Heart left ventricle (tissue), 16 donors: ENCODE measurements around the gene ASRGL1. TPM values are rescaled to one million over a fixed set of nuclear protein-coding genes. Genes with fewer than 3 reads are reported as not detected.
A peak's percentile ranks its signal among the peaks of the same experiment; 100 is the strongest.
"Not testable (repeated sequence)": the region's sequence is repeated elsewhere in the genome, so short reads cannot be mapped to it uniquely, and the experiment has no call there.

ENCODE experiments used
- ATAC-seq, 4 donors: fragments of 200-7000 bp; cut with Tn5 transposase; one replicate each; pipeline ENCODE4 v1.9.1; 2020 to 2022; ENCODE audit warnings: moderate library complexity in 4 of 4, mild to moderate bottlenecking in 3 of 4, moderate number of reproducible peaks in 1 of 4
- DNase-seq, 5 donors: peaks; one replicate each; pipeline ENCODE4 v3.0.0-alpha.2; 2020
- H3K27ac ChIP-seq, 12 donors: fragments of 200-600 bp; sonication (generic) in 4 of 12; one replicate each; pipeline versions ENCODE4 v1.5.0 to v1.8.0; 2016 to 2022; ENCODE audit warnings: mild to moderate bottlenecking in 2 of 12
- H3K27me3 ChIP-seq, 9 donors: fragments of 200-600 bp; sonication (generic) in 2 of 9; one replicate each; pipeline versions ENCODE4 v1.5.1 to v1.8.0; 2016 to 2022; ENCODE audit warnings: mild to moderate bottlenecking in 3 of 9
- H3K36me3 ChIP-seq, 9 donors: fragments of 200-600 bp; sonication (generic) in 2 of 9; one replicate each; pipeline versions ENCODE4 v1.5.0 to v1.8.0; 2018 to 2022; ENCODE audit warnings: mild to moderate bottlenecking in 2 of 9
- H3K4me1 ChIP-seq, 12 donors: fragments of 200-600 bp; sonication (generic) in 4 of 12; one replicate each; pipeline versions ENCODE4 v1.5.0 to v1.8.0; 2016 to 2022; ENCODE audit warnings: mild to moderate bottlenecking in 3 of 12
- H3K4me3 ChIP-seq, 12 donors: fragments of 200-600 bp; sonication (generic) in 4 of 12; one replicate each; pipeline versions ENCODE4 v1.5.0 to v1.8.0; 2017 to 2022; ENCODE audit warnings: mild to moderate bottlenecking in 9 of 12, moderate library complexity in 4 of 12
- H3K9me3 ChIP-seq, 12 donors: fragments of 200-600 bp; sonication (generic) in 4 of 12; one replicate each; pipeline versions ENCODE4 v1.5.0 to v1.8.0; 2016 to 2022; ENCODE audit warnings: mild to moderate bottlenecking in 1 of 12
- POLR2A ChIP-seq, 2 donors: fragments of 450-650 bp; IDR thresholded peaks; one replicate each; pipeline ENCODE4 v1.6.1; 2017; ENCODE audit warnings: antibody characterized with exemption in 2 of 2, mild to moderate bottlenecking in 2 of 2, moderate library complexity in 2 of 2
- WGBS, 4 donors: extraction: QIAGEN DNeasy Blood & Tissue Kit in 2 of 4; methylation state at CpG; one replicate each; pipeline versions ENCODE4 v1.1.5 to v1.1.7; 2013 to 2018; 5-methylcytosine and 5-hydroxymethylcytosine counted together
- intact Hi-C, 10 donors: fragments of 100-400 bp; cut with DNase I; formaldehyde crosslinking; loops; one replicate each; pipeline versions ENCODE4 v1.11.1 to v1.14.2; 2022
- polyA plus RNA-seq, 2 donors: library from polyadenylated mRNA; stranded (reverse); fragments of 200-250 nt; gene quantifications; one replicate each; pipeline ENCODE4 v1.2.3, GENCODE V29; 2013
- total RNA-seq, 9 donors: library from RNA; depleted of rRNA in 2 of 9; stranded (reverse); fragments of >200 nt in 2 of 9; fragmentation: NEBNext Ultra II Directional in 3 of 9; extraction: Animal tissue kit (Norgen Biotek cat#: 25700) in 3 of 9; gene quantifications; one replicate each; pipeline versions ENCODE4 v1.1.0 to v1.2.4, GENCODE V29; 2016 to 2023
- TF ChIP-seq, protein P1 (sequence below), 12 donors: fragments of 200-600 bp; sonication (generic) in 4 of 12; IDR thresholded peaks; one replicate each; pipeline versions ENCODE4 v1.5.0 to v1.8.0; 2018 to 2022; ENCODE audit warnings: antibody characterized with exemption in 12 of 12, mild to moderate bottlenecking in 5 of 12
- donor health status: ischemic (EF 13 %, LVEDD 7.1; RV severe dilation, severe dysfunction).
- donor health status: healthy with polysubstance abuse.
- donor health status: DM: no; HTN: yes; CAD: no.
- donor health status: DM: no; HTN: no; CAD: no.
- donor health status: ischemic (EF 25% LVEDD 6.9; RV normal size, moderate dysfunction).
- donor health status: ischemic (EF 25% LVEDD 5.7; RV mildly dilated, moderate dysfunction).
- donor health status: healthy.
- donor health status: DM: yes; HTN: yes; CAD: no.
- donor health status: ischemic (EF 35%, LVEDD 5.7; RV mildly dilated, moderate dysfunction).
- donor health status: nonischemic (EF 11% LVEDD 7.7; RV severe dilation, severe dysfunction).
- donor health status: DM: yes; HTN: yes; CAD: no.
- donor health status: PGD.
- donor health status: ischemic (EF 29% LVEDD 5.4; RV normal size, mild dysfunction).
- donor health status: nonischemic (EF 23%, LVEDD 6.1; RV moderate dilation, normal function).

Gene ASRGL1
- total and polyA plus RNA-seq, 11 donors = 1.4 to 13.2 (median 3.2) TPM

DNA sequence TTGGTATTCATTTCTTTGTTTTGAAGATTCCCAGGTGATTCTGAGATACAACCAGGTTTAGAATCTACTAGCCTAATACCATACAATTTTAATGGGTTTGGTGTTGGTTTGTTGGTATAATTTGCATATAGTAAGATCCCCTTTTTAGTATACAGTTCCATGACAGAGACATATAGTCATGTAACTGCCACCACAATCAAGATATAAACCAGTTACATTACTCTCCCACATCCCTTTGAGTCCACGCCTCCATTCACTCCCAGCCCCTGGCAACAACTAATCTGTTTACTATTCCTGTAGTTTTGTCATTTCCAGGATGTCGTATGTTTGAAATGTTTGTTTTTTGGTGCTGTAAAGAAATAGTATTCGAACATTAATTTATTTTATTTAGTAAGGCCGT is 4.3 kb downstream of the ASRGL1 start:
- H3K27me3 ChIP-seq = no peaks in the 10 kb centered on the region
- no peak overlapping the region for H3K27ac ChIP-seq
- intact Hi-C loops = loop anchor here in 7 of 10 donors (2.0 to 5.0 kb wide), 2 partner anchors 36 to 37 kb away; no protein-coding TSS in a partner anchor
- ATAC-seq (no peak), DNase-seq (no peak)
- peaks cover 0 to 56% (median 8%) of the 10 kb centered on the region in 12 donors for H3K4me1 ChIP-seq
- no peaks in the 10 kb centered on the region for H3K9me3 ChIP-seq
- no peak overlapping the region for H3K4me3 ChIP-seq
- 64 to 80% (median 69%) methylated on average over 4 of the region's 4 CpGs for WGBS, 4 donors
- H3K36me3 ChIP-seq = no peaks in the 10 kb centered on the region
- TF ChIP-seq POLR2A (IDR thresholded peaks at IDR 0.05) = no peak
- TF ChIP-seq, protein P1, sequence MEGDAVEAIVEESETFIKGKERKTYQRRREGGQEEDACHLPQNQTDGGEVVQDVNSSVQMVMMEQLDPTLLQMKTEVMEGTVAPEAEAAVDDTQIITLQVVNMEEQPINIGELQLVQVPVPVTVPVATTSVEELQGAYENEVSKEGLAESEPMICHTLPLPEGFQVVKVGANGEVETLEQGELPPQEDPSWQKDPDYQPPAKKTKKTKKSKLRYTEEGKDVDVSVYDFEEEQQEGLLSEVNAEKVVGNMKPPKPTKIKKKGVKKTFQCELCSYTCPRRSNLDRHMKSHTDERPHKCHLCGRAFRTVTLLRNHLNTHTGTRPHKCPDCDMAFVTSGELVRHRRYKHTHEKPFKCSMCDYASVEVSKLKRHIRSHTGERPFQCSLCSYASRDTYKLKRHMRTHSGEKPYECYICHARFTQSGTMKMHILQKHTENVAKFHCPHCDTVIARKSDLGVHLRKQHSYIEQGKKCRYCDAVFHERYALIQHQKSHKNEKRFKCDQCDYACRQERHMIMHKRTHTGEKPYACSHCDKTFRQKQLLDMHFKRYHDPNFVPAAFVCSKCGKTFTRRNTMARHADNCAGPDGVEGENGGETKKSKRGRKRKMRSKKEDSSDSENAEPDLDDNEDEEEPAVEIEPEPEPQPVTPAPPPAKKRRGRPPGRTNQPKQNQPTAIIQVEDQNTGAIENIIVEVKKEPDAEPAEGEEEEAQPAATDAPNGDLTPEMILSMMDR (IDR thresholded peaks at IDR 0.05) = no peak

DNA sequence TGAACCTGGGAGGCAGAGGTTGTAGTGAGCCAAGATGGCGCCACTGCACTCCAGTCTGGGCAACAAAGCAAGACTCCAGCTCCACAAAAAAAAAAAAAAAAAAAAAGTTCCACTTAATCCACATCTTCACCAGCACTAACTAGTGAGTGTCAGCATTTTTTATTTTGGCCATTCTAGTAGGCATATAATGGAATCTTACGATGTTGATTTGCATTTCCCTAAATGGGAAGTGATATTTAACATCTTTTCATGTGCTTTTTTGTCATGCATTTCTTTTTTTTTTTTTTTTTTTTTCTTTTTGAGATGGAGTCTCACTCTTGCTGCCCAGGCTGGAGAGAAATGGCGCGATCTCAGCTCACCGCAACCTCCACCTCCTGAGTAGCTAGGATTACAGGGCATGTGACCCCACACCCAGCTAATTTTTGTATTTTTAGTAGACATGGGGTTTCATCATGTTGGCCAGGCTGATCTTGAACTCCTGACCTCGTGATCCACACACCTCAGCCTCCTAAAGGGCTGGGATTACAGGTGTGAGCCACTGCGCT is 6.5 kb downstream of the ASRGL1 start:
- DNase-seq, H3K4me3 ChIP-seq, H3K9me3 ChIP-seq, ATAC-seq, H3K27me3 ChIP-seq, H3K36me3 ChIP-seq: not testable (repeated sequence)
- peaks cover 0 to 40% (median 0%) of the 10 kb centered on the region in 12 donors for H3K4me1 ChIP-seq
- WGBS, 4 donors = 90 to 94% (median 92%) methylated on average over 7 of the region's 7 CpGs
- intact Hi-C loops = loop anchor here in 5 of 10 donors (5.0 kb wide), 1 partner anchor 34 kb away; no protein-coding TSS in a partner anchor
- peak overlapping the region in 1 of 12 donors; percentile 68 for H3K27ac ChIP-seq

DNA sequence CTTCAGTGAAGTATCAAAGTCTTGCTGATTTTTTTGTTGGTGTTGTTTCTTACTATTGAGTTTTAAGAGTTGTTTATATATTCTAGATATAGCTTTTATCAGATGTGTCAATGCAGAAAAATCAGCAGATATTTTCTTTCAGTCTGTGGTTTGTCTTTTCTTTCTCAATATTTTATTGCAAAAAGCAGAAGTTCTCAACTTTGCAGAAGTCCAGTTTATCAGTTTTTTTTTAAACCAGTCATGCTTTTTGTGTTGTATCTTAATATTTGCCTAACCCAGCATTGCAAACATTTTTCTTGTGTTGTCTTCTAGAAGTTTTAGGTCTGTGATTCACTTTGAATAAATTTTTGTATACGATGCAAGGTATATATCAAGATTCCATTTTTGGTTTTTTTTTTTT is 7.0 kb downstream of the ASRGL1 start:
- intact Hi-C loops = loop anchor here in 5 of 10 donors (5.0 kb wide), 1 partner anchor 33 kb away; no protein-coding TSS in a partner anchor

DNA sequence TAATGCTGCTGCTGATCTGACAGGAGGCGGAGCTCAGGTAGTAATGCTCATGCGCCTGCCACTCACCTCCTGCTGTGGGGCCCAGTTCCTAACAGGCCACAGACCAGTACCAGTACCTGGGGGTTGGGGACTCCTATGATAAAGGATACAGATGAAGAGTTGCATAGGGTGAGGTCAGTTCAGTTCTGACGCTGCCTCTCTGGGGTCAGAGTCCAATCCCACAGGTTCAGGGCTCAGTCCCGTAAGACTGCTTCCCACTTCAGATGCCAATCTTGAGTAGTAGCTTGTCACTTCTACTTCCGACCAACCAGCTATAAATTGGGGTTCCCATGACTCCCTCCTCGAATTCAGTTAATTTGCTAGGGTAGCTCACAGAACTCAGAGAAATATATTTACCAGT is 8.6 kb downstream of the ASRGL1 start:
- no peak for DNase-seq
- no peak overlapping the region for H3K27ac ChIP-seq
- WGBS, 4 donors = 90 to 100% (median 94%) methylated on average over 6 of the region's 6 CpGs
- intact Hi-C loops = no loop called here
- ATAC-seq = no peak
- no peak overlapping the region for H3K4me3 ChIP-seq
- peaks cover 0 to 27% (median 0%) of the 10 kb centered on the region in 12 donors for H3K4me1 ChIP-seq
- no peaks in the 10 kb centered on the region for H3K36me3 ChIP-seq
- TF ChIP-seq POLR2A (IDR thresholded peaks at IDR 0.05) = no peak
- TF ChIP-seq, protein P1 (IDR thresholded peaks at IDR 0.05) = no peak
- H3K9me3 ChIP-seq = no peaks in the 10 kb centered on the region
- H3K27me3 ChIP-seq = no peaks in the 10 kb centered on the region

More for the DNA sequence above, 7.0 kb downstream of the ASRGL1 start:
- TF ChIP-seq, protein P1 (IDR thresholded peaks at IDR 0.05) = no peak
- no peak for TF ChIP-seq POLR2A (IDR thresholded peaks at IDR 0.05)
- peaks cover 0 to 35% (median 0%) of the 10 kb centered on the region in 12 donors for H3K4me1 ChIP-seq
- no peaks in the 10 kb centered on the region for H3K36me3 ChIP-seq
- peak overlapping the region in 1 of 12 donors; percentile 68 for H3K27ac ChIP-seq
- DNase-seq = no peak
- H3K9me3 ChIP-seq = no peaks in the 10 kb centered on the region
- peak overlapping the region in 1 of 12 donors; percentile 37 for H3K4me3 ChIP-seq
- WGBS, 4 donors = 81 to 91% (median 86%) methylated on average over 1 of the region's 1 CpG
- no peaks in the 10 kb centered on the region for H3K27me3 ChIP-seq
- ATAC-seq = no peak
